Left forelimb (tissue), 1 donor: ENCODE measurements around the gene PCDHGC3.

Experiments
- DNase-seq: peaks from one replicate; pipeline ENCODE4 v3.0.0-alpha.2; 2018; ENCODE audit warnings: low spot score

Gene PCDHGC3

DNA sequence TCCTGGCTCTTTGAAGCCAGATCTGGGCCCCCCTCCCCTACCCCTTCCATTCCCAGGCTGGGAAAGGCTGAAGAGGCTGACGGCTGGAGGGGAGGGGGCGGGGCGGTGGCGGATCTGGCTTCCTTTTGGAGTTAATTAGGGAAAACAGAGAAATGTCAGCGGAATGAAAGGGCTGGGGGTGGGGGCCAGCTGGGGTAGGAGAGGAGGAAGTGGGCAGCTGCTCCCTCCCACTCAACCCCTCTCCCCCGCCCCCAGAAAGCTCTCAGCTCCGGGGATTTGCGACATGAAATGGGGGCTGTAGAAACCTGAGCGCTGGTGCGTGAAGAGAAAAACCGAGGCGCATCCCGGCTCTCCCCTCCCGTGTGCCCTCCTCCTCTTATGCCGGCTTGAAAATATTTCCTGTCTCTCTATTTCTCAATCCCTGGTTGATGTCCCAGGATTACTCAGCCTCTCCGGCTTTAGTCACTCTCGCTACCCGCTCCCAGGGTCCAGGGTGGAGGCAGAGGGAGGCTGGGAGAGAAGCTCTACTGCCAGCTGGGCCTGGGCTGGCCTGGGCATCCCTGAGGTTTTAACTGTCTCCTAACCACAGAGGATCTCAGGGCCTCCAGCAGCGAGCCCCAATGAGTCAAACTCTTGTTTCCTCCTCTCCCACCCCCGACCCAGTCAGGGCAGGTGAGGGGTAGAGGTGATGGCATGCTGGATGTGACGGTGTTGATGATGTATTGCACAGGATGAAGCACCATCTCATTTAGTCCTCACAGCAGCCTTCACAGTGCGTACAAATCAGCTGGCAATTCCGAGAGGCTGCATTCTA is 33.2 kb downstream of the PCDHGC3 start:
- DNase-seq: no peak

DNA sequence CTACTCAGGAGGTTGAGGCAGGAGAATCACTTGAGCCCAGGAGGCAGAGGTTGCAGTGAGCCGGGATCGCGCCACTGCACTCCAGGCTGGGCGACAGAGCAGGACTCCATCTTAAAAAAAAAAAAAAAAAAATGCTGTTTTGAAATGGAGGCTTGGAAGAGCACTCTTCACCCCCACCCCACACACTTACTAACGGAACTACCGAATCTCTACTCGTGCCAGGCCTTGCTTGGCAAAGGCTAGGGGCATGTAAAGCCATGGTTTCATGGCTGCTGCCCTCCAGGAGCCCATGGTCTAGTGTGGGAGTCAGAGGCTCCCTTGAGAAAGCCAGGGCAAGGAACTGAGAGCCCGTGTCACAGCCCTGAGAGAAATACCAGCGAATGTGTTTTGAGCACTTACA is 34.4 kb downstream of the PCDHGC3 start:
- no peak for DNase-seq

DNA sequence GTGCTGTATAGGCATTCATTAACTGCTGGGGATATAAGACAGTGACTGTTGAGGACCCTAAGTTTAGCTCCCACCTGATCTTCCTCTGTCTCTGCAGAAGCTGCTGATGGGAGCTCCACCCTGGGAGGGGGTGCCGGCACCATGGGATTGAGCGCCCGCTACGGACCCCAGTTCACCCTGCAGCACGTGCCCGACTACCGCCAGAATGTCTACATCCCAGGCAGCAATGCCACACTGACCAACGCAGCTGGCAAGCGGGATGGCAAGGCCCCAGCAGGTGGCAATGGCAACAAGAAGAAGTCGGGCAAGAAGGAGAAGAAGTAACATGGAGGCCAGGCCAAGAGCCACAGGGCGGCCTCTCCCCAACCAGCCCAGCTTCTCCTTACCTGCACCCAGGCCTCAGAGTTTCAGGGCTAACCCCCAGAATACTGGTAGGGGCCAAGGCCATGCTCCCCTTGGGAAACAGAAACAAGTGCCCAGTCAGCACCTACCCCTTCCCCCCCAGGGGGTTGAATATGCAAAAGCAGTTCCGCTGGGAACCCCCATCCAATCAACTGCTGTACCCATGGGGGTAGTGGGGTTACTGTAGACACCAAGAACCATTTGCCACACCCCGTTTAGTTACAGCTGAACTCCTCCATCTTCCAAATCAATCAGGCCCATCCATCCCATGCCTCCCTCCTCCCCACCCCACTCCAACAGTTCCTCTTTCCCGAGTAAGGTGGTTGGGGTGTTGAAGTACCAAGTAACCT is 35.3 kb downstream of the PCDHGC3 start:
- DNase-seq: no peak

DNA sequence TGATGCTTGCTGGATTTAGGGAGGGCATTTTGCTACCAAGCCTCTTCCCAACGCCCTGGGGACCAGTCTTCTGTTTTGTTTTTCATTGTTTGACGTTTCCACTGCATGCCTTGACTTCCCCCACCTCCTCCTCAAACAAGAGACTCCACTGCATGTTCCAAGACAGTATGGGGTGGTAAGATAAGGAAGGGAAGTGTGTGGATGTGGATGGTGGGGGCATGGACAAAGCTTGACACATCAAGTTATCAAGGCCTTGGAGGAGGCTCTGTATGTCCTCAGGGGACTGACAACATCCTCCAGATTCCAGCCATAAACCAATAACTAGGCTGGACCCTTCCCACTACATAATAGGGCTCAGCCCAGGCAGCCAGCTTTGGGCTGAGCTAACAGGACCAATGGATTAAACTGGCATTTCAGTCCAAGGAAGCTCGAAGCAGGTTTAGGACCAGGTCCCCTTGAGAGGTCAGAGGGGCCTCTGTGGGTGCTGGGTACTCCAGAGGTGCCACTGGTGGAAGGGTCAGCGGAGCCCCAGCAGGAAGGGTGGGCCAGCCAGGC is 36.1 kb downstream of the PCDHGC3 start:
- DNase-seq: no peak

DNA sequence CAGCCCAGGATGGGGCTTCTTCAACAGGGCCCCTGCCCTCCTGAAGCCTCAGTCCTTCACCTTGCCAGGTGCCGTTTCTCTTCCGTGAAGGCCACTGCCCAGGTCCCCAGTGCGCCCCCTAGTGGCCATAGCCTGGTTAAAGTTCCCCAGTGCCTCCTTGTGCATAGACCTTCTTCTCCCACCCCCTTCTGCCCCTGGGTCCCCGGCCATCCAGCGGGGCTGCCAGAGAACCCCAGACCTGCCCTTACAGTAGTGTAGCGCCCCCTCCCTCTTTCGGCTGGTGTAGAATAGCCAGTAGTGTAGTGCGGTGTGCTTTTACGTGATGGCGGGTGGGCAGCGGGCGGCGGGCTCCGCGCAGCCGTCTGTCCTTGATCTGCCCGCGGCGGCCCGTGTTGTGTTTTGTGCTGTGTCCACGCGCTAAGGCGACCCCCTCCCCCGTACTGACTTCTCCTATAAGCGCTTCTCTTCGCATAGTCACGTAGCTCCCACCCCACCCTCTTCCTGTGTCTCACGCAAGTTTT is 36.7 kb downstream of the PCDHGC3 start:
- peak; percentile 87 for DNase-seq

DNA sequence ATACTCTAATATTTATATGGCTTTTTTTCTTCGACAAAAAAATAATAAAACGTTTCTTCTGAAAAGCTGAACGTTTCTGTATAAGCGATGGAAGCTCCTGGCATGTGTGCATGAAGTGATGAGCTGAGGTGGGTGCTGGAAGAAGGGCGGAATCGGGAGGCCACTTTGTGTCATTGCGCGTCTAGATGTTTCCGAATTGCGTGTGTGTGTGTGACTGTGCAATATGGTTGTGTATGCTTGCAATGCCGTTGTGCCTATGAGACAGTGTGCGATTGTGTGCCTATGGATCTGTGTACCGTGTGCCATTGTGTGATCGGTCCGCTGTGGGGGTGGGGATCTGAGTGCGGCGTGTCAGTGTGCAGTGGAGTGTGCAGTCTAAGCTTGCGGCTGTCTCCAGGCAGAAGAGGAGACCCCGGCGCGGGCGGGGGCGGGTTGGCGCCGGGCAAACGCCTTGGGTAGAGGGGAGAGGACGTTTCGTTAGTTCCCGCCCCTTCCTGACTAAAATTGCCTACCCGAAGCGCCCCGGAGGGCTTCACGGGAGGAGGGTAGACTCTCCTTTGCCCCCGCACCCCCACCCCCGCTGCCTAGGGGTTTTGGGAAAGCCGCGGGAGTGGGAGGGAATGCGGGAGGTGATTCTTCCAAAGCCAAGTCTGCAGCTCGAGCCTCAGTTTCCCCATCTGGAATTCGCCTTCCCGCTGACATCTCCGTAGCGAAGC is 37.3 kb downstream of the PCDHGC3 start:
- peak; percentile 84 for DNase-seq

DNA sequence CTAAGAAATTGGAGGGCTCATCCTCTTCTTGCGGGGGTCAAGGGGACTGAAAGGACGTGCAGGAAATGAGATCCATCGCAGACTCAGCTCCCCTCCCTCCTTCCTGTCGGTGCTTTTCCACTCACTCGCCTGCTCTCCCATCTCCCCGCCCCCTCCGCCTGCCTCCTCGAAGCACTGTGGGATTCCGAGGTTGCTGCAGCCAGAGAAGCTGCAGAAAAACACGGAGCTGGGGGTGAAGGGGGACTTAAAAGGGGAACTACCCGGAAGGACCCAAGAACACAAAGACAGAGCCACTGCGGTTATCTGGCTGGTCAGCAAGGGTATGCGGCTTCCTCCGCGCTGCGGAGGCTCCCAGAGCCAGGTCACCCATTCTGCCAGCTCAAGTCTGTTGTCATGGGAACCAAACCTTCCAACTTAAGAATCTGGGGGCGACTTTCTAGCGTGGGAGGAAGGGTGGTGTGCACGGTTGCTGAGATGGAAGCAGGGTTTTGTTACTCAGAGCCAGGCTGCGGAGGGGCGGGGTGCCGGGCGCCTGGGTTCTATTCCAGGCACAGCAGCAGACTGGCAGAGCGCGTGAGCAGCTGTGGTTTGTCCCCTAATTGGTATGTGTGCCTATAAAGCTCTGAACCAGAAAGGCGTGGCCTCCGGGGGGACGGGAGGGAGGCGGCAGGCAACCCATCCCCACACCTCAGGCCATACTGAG is 38.0 kb downstream of the PCDHGC3 start:
- DNase-seq: peak; percentile 90

DNA sequence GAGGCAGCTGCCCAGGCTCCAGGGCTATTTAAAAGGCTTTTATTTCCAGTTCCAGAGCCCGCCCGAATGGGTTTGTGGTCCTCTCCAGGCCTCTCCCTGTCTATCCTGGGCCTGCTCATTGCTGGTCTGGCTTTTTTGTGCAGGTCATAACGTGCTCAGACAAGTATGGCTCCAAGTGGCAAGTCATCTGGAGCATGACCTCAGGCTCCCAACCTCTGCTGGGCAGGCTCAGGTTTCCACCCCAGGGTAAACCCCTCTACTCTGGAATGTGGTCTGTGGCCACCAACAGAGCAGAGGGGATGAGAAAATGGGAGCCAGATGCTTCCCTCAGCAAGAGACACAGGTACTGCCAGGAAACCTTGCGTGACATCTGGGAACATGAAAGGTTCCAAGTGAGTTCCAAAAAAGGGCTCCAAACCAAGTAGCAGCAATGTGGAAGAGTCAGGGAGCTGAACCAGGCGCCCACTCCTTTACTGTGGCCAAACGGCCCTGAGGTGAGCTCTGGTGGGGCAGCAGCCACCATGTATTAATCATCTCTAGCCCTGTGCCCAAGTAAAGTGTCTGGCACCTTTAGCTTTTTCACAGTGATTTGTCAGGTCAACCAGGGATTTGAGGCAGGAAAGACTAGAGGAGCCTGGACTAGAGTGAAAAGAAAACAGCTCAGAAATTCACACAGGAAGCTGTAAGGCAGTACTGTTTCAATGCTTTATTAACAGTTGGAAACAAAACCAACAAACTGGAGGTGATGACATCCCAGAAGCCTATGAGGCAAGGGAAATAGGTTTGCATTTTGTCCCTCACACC is 38.8 kb downstream of the PCDHGC3 start:
- no peak for DNase-seq

DNA sequence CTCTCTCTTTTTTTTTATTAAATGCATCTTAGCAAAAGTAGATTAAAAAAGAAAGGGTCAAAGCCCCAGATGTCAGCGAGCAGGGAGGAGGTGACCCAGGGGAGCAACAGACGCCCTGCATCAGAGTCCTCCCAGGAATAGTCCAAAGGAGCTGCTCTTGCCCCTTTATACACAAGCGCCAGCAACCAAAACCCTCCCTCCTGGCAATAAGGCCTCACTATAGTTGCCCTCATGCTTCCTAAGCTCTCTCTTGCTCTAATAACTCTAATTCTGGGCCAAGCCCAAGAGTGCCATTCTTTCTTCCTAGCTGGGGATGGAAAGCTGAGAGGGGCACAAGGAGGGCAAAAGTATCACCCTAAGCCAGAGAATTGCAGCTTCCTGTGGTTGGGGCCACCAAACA is 39.4 kb downstream of the PCDHGC3 start:
- DNase-seq: no peak

DNA sequence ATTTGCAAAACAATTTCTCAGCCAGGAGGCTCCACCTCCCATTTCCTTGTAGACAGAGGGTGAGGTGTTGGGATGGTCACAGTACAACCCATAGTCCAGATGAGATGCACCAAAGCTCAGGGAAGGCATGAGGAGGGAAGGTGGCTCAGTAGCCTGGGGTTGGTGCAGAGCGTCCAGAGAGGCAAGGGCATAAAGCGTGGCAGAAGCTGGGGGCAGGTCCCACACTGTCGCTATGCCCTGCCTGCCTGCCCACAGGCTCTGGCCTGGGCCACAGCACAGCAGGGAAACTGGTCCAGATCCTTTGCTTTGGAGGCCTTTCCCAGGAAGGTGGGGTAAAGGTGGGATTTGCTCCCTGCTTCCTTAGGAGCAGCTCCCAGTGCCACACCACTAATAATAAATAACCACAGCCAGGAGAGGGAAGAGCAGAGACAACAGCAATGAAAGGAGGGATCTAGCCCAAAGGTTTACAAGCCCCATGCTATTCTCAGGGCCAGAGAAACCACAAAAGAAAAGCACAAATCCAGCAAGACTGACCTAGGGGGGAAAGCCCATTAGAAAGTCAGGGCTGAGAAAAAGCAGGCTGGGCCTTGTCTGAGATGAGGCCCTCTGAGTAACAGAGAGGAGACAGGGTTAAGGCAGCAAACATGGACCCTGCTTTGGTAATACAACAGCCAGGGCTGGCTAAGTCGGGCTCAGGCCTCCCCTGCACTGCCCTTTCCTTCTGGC is 40.3 kb downstream of the PCDHGC3 start:
- DNase-seq: no peak

DNA sequence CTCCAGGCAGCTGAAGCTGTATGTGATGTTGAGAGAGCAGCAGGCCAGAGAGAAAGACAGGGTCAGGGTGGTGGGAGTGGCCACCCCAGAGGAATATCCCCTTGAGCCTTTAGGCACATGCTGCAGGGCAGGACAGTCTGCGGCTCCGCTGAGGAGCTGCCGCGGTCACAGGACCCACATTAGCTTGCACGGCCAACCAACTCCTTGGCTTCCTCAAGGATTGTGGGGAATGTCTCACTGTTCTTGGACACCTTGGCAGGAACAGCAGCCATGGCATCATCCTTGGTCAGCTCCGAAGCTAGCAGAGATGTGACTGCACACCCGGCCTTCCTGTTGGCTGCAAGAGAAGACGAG is 40.9 kb downstream of the PCDHGC3 start:
- DNase-seq: no peak

DNA sequence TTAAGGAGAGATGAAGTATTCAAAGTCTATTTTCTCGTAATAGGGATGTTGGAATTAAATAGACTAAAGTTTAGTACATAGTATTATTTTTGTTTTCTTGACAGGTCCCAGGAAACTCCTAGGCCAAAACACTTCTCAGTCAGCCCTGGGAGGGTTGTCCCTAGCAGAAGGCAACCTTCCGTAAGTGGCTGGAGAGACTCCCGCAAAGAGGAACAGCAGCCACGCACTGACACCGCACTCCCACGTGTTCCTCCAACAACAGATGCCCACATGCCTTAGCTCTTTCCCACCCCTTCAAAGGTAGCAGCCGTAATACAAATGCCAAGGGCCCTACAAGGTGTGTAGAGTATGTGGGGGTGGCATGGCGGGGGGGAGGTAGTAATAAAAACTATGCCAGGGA is 41.5 kb downstream of the PCDHGC3 start:
- no peak for DNase-seq

DNA sequence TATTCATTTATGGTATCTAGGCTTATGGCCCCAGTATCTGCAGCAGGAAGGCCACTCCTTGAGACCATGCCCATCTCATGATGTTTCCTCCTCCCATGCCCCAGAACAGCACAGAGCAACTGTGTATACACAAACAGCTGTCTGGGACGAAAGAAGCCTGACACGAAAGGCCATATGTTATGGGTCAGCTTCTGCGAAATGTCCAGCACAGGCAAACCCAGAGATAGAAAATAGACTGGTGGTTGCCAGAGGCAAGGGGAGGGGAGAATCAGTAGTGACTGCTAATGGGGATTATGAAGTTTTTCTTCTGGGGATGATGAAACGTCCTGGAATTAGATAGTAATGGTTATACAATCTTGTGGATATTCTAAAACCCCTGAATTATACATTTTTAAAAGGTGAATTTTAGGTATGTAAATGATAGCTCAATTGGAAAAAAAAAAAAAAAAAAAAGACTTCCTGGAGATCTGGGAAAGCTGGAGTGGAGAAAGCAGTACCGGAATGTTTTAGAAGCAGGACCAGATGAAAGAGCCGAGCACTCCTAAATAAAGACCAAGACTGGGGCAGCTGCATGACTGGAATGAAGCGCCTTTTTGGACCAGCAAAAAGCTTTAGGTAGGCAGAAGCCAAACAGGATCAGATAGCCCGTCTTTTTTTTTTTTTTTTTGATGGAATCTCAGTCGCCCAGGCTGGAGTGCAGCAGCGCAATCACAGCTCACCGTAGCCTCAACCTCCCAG is 42.3 kb downstream of the PCDHGC3 start:
- no peak for DNase-seq

DNA sequence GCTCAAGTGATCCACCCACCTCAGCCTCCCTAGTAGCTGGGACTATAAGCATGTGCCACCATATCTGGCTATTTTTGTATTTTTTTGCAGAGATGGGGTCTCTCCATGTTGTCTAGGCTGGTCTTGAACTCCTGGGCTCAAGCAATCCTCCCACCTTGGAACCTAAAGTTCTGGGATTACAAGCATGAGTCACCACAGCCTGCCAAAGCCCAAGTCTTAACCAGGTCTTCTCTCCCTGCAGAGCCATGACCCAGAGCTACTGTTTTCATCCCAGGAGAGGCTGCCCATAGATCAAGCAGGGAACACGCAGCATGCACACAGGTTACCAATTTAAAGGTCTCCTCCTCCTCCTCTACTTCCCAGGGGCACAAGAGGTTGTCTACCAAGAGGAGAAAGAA is 42.9 kb downstream of the PCDHGC3 start:
- no peak for DNase-seq

DNA sequence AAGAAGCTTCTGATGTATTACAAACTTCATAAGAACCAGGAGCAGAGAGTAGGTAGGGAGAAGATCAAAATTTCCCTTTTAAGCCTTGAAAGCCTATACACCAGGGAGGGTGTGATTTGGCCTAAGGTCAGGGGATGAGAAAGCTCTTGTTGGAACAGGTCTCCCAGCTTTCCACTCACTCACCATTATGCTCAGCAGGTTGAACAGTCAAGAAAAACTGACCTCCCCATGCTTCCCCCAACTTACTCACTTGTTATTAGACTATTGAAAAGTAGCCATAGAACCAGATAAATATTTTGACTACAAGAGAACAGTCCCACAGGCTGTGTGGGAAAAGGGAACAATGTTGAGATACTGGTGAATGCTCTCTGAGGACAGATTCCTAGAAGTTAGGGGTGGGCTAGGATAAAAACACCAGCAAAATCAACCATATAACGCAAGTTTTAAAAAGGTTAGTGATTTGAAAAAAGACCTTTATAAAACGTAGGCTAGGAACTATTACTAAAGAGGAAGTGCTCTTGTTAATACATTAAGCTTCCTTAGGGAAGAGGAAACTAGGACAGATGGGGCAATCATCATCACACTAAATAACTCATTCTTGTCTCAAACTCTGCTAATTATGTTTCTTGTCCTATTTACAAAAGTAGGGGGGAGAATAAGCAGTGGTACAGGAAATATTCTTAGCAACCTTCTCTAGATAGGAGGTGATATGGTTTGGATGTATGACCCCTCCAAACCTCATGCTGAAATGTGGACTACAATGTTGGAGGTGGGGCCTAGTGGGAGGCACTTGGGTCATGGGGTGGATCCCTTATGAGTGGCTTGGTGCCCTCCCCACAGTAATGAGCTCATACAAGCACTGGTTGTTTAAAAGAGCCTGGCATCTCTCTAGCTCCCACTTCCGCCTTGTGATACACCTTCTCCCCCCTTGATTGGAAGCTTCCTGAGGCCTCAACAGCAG is 44.1 kb downstream of the PCDHGC3 start:
- DNase-seq: no peak

DNA sequence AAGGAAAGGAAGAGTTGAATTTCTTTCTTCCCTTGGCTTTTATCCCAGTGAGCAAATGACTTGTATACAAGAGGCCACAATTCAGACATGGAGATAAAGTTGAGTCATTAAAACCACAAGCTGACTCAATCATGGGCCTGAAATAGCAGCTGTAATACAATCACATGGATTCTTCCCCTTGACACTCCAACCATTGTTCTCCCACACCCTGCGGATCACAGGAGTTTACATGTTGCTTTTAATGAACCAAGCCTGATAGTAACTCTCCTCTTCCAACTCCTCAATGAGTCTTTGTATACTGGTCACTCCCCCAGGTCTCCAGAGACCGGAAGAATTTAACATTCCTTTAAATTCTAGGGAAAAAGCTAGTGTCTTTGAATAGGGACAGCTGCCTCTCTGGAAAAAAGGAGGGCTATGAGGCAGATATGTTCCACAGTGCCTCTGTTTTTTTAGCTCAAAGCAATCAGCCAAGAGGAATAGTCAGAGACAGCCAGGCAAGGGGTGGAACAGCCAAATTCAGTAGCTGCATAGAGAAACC is 45.5 kb downstream of the PCDHGC3 start:
- no peak for DNase-seq

DNA sequence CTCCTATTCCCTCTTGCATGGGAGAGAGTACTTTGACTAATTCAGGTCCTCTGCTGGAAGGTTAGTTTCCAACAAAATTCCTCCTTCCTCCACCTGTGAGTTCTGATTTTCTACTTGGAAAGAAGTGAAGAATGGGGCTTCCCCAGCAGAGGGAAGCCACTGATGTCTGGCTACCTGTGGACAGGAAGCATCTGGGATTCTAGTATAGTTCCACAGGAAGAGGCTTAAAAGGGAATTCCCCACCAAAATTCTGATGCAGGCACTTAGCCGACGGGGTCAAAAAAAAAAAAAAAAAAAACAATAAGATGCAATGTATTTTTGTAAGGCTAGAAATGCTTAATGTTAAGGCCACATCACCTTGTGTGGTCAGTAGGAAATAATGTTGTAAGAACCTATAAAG is 46.5 kb downstream of the PCDHGC3 start:
- DNase-seq: no peak

DNA sequence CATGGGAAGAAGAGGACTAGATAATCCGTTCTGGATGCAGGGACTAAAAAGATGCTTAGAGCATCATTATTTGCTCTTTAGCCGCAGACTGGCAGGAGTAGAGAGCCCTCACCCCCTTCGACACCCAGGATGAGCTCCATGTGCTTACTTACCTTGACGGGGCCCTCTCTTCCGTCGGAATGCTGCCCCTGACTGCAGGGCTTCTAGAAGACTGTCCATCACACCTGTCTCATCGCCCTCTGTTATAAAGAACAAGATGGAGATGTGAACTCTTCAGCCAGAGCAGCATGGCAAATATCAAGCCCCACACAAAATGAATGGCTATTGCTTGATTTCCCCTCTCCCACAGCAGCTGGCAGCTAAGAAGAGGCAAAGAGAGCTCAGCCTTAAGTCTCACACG is 48.2 kb downstream of the PCDHGC3 start:
- DNase-seq: no peak
